ENCODE data around the gene THBS2.
"Not testable (repeated sequence)": the region's sequence is repeated elsewhere in the genome, so short reads cannot be mapped to it uniquely, and the experiment has no call there.

The THBS2 gene

DNA sequence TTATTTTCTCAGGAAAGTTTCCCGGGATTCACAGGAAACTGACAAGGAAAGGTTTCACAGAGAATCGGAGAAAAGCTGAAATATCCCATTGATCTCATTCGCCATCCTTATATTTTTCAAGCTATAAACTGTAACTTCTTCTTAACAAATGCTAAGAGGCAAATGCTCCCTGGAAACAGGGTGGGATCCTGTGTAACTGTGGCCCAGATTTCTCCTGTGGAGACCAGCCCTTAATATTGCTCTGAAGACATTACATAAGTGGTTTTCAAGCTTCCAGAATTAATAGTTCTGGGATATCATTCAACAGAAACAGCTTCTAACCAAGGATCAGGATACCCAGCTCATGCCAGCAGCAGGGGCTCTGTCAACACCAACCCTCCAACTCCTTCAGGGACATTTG, 69.2 kb downstream of the THBS2 start:
- H3K27ac ChIP-seq: no peak overlapping the region
- TF ChIP-seq, protein P1, sequence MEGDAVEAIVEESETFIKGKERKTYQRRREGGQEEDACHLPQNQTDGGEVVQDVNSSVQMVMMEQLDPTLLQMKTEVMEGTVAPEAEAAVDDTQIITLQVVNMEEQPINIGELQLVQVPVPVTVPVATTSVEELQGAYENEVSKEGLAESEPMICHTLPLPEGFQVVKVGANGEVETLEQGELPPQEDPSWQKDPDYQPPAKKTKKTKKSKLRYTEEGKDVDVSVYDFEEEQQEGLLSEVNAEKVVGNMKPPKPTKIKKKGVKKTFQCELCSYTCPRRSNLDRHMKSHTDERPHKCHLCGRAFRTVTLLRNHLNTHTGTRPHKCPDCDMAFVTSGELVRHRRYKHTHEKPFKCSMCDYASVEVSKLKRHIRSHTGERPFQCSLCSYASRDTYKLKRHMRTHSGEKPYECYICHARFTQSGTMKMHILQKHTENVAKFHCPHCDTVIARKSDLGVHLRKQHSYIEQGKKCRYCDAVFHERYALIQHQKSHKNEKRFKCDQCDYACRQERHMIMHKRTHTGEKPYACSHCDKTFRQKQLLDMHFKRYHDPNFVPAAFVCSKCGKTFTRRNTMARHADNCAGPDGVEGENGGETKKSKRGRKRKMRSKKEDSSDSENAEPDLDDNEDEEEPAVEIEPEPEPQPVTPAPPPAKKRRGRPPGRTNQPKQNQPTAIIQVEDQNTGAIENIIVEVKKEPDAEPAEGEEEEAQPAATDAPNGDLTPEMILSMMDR (IDR thresholded peaks at IDR 0.05): no peak
- no peak for TF ChIP-seq ZFX (IDR thresholded peaks at IDR 0.05; ENCODE audit: borderline replicate concordance)

DNA sequence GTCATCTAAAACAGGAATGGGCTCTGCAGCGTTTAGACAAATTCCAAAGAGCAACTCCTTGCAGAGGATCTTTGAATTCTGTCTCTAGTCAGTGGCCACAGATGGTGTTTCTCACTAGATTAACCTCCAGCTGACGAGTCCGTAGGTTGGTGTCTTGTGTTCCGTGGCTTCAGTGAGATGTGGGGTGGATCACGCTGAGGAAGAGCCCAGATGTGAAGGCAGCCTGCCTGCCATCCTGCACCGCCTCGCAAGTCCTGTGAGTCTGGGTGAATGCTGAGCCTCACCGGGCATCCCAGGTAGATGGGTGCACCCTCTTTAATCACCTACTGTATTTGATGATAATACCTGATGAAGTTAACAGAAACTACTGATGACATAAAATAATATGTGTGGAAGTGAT, 70.4 kb downstream of the THBS2 start:
- H3K27ac ChIP-seq: no peak overlapping the region
- no peak for TF ChIP-seq ZFX (IDR thresholded peaks at IDR 0.05; ENCODE audit: borderline replicate concordance)
- TF ChIP-seq, protein P1 (IDR thresholded peaks at IDR 0.05): no peak

DNA sequence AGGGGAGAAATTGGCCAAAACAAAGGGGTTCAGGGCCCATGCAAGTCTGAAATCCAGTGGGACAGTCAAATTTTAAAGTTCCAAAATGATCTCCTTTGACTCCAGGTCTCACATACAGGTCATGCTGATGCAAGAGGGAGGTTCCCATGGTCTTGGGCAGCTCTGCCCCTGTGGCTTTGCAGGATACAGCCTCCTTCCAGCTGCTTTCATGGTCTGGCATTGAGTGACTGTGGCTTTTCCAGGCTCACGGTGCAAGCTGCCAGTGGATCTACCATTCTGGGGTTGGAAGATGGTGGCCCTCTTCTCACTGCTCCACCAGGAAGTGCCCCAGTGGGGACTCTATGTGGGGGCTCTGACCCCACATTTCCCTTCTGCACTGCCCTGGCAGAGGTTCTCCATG, 73.8 kb downstream of the THBS2 start:
- not testable (repeated sequence) for H3K27ac ChIP-seq

DNA sequence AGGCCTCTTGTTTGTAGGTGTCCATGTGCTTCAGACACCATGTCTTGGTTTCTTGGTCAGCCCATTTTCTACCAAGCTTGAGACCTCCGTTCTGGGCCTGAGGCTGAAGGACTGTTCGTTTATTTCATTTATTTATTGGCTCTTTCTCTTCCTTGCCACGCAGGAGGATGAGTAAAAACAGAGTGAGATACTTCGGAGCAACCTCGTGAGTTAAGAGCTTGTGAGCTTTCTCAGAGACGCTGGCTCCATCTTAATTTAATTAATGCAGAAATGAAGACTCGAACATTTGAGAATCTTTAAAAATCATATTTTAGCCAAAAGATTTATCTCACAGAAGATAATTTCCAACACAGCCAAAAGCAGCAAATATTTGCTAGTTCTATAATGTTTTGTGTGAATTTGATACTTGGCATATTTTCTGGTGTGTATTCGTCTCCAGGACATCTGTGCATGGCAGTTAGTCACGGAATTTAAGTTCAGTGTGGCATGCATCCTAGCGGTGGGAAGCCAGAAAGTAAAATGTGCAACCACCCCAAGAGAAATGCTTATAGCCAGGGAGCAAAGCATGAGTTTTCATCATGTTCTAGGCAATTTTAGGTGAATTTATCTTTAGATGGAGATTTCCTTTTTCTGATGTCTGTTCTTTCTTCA, 76.0 kb downstream of the THBS2 start:
- TF ChIP-seq ZFX (IDR thresholded peaks at IDR 0.05; ENCODE audit: borderline replicate concordance): no peak
- TF ChIP-seq, protein P1 (IDR thresholded peaks at IDR 0.05): no peak
- no peak overlapping the region for H3K27ac ChIP-seq

DNA sequence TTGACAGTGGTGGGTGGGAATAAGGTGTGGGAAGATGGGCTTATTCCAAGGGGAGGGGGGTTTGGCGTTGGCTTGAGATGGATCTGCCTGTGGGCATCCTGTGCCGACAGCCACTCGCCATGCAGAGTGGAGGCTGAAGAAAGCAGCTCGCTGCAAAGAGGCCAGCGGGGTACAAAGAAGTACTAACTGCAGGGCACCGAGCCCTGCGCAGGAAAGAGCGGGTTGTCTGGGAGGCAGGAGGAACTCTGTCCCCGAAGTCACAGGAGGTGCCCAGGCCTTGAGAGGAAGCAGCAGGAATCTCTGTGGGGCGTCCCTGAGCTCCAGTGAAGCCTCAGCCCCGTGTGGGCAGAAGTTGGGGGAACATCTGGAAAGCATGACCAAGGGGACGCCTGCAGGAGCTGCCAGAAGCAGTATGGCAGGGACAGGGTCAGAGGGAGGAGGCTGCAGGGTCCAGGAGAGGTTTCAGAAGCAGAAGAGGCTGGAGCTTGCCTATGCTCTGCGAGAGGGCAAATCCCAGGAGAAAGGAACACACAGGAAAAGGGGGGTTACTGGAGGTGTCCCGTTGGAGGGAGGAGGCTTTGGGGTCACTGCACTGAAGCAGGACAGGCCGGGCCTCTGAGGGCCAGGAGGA, 77.2 kb downstream of the THBS2 start:
- no peak overlapping the region for H3K27ac ChIP-seq
- no peak for TF ChIP-seq ZFX (IDR thresholded peaks at IDR 0.05; ENCODE audit: borderline replicate concordance)
- TF ChIP-seq, protein P1 (IDR thresholded peaks at IDR 0.05): no peak

DNA sequence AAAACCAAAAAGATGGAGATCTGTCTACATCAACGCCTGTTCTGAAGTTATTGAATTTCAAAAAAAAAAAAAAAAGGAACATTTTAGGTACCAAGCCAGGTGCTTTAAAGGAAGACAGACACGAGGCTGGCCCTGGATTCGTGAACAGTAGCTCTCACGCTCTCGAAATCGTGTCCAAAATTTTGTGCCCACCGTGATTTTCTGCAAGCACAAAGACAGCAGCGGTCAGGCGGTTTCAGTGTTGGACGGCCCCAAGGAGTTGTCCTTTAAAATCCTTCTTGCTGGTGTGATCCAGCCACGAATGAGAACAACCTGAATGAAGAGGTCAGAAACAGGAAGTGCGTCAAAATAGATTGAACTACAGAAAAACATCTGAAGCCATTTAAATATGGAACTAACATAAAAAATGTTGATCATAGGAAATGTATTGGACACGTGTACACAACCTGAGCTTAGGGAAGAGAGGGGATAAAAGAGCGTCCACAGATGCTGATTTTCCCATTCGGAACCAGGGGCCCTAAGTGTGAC, 78.2 kb downstream of the THBS2 start:
- TF ChIP-seq ZFX (IDR thresholded peaks at IDR 0.05; ENCODE audit: borderline replicate concordance): no peak
- TF ChIP-seq, protein P1 (IDR thresholded peaks at IDR 0.05): no peak
- H3K27ac ChIP-seq: no peak overlapping the region

DNA sequence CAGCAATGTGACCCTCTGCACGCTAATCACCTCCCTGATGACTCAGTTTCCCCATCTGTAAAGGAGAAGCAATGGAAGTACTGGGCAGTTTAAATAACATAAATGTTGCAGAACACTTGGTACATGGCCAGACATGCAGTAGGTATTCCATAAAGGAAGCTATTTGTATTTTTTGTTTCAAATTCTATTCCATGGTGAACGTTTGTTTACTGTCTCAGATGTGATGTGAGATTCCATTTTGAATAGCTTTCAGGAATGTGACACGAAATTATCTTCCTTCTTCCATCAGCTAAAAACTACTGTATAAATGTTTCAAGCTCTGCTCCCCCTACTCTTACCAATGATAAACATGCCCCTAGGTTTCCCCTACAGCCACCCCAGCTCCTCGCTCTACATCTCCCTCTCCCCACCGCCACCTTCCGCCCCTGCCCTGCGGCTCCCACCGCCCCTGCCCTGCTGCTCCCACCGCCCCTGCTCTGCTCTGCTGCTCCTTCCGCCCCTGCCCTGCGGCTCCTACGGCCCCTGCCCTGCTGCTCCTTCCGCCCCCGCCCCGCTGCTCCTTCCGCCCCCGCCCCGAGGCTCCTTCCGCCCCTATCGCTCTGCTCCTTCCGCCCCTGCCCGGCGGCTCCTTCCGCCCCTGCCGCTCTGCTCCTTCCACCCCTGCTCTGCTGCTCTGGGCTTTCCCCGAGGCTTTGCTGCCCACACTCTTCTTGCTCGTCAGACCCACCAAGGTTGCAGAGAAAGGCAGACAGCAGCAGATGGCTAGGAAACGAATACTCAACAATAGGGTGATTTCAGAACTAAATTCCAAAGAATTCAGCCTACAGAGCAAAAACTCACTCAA, 78.9 kb downstream of the THBS2 start:
- TF ChIP-seq, protein P1 (IDR thresholded peaks at IDR 0.05): no peak
- no peak for TF ChIP-seq ZFX (IDR thresholded peaks at IDR 0.05; ENCODE audit: borderline replicate concordance)
- no peak overlapping the region for H3K27ac ChIP-seq
